HG02885 (cell line): Measurements from ENCODE around the gene ATF7IP.

Experiments used
- ATAC-seq: cut with Tn5 transposase; IDR thresholded peaks from one replicate; pipeline ENCODE4 v1.9.1; 2021; ENCODE audit warnings: mild to moderate bottlenecking; ENCODE audit not compliant: unreplicated experiment, poor library complexity

Gene ATF7IP

DNA sequence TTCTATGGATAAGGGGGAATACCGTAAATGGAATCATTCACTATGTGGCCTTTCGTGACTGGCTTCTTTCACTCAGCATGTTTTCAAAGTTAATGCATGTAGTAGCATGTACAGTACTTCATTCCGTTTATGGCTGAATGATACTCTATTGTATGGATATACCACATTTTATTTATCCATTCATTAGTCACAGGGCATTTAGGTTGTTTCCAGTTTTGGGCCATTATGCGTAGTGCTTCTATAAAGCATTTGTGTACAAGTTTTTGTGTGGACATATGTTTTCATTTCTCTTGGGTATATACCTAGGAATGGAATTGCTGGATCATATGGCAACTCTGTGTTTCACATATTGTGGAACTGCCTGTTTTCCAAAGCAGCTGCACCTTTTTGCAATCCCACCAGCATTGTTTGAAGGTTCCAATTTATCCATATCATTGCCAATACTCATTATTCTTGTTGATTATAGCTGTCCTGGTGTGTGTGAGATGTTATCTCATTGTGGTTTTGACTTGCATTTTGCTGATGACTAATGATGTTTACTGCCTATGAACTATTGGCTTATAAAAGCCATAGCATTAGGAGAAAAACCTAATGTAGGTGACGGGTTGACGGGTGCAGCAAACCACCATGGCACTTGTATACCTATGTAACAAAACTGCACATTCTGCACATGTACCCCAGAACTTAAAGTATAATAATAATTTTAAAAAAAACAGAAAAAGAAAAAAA is 45.5 kb downstream of the ATF7IP start:
- no peak for ATAC-seq

DNA sequence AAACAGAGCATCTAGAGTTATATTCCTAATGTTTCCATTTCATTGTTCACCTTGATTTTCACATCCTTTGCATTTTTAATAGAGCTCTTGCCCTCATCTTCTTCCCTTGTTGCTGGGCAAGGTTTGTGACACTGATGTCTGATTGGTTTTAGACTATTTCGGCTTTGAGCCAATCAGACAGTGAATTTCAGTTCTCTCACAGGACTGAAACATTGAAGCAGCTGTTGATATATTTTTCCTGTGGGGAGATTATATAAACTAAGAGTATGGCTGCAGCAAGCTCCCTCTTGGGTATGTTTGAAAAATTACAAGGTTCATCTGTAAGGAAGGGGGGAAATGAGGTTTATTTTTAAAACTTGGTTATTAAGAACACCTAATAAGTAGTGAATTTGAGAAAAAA is 51.2 kb downstream of the ATF7IP start:
- no peak for ATAC-seq

DNA sequence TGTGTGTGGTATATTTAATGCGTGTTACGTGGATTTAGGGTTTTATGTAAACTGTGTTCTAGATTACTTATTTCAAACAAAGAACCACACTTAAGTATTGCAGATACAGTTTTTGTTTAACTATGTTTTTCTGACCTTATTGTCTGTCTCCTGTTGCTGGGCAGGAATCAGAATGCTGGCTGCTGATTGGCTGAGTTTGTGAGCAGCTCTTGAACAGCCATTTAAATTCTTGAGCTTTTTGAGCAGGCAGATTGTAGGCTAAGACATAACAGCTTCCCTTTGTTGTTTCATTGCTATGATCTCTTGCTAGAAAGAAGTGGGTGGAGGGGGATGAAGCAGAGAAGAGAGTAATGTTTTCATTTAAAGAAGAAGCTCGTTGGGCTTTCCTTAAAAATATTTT is 52.2 kb downstream of the ATF7IP start:
- no peak for ATAC-seq

DNA sequence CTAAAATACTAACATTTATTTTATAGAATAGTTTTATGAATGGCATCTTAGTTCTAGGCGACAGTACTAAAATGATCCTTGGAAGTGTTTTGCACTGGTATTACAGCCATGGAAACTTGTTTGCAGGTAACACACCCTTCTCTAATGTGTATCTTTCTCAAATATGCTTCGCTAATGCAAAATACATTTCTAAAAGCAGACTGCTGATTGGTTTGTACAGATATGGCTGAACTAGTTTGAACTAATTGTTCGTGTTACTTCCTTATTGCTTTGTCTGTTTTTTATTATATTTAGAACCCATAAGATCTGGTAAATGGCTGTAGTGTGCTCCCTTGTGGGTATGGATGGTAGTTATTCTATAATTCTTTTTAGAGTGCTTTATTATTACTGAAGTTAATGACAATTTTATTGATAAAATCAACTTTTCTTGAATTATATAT is 53.0 kb downstream of the ATF7IP start:
- no peak for ATAC-seq

DNA sequence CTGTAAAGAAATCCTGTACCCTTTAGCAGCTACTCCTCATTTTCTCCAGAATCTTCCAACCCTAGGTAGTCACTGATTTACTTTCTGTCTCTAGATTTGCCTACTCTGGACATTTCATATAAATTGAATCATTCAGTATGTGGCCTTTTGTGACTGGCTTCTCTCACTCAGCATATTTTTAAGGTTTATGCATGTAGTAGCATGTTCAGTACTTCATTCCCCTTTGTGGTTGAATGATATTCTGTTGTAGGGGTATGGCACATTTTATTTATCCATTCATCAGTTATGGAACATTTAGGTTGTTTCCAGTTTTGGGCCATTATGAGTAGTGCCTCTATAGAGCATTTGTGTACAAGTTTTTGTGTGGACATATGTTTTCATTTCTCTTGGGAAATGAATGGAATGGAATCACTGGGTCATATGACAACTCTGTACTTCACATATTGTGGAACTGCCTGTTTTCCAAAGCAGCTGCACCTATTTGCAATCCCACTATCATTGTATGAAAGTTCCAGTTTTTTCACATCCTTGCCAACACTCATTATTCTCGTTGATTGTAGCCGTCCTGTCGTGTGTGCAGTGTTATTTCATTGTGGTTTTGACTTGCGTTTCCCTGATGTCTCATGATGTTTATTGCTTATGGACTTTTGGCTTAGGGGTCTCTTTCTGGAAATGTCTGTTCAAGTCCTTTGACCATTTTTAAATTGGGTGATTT is 57.2 kb downstream of the ATF7IP start:
- no peak for ATAC-seq

DNA sequence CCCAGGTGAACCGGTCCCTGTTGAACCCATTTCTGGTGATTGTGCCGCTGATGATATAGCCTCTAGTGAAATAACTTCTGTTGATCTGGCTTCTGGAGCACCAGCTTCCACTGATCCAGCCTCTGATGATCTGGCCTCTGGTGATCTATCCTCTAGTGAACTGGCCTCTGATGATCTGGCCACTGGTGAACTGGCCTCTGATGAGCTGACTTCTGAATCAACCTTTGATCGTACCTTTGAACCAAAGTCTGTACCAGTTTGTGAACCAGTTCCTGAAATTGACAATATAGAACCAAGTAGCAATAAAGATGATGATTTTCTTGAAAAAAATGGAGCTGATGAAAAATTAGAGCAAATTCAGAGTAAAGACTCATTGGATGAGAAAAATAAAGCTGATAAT is 59.1 kb downstream of the ATF7IP start:
- no peak for ATAC-seq

DNA sequence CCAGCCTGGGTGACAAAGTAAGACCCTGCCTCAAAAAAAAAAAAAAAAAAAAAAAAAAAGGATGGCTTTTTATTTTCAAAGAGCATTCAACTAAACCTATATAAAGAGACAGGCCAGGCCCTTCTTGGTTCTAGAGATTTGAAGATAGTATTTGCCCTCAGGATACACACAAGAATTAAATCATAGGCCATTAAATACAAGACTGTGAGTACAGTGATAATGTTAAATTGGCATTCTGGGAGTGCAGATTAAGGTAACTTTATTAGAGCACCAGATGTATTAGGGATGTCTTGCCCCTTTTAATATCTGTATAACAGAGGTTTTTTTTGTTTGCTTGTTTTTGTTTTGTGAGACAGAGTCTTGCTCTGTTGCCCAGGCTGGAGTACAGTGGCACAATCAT is 61.3 kb downstream of the ATF7IP start:
- no peak for ATAC-seq

DNA sequence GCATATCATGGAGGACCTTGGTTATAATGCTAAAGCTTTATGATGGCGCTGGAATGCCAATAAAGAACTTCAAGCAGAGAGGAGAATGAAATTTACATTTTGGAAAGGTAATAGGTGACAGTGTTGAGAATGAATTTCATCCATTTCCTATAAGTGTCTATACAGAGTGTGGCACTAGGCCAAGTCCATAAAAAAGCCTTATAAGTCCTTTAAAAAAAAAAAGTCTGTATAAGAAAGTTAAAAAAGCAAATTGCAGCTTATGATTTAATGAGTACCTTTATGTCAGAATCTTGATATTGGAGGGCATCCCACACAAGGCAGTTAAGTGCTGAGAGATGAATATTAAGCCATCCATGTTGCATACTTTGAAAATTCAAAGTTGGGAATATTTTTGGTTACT is 62.4 kb downstream of the ATF7IP start:
- ATAC-seq, result no peak

DNA sequence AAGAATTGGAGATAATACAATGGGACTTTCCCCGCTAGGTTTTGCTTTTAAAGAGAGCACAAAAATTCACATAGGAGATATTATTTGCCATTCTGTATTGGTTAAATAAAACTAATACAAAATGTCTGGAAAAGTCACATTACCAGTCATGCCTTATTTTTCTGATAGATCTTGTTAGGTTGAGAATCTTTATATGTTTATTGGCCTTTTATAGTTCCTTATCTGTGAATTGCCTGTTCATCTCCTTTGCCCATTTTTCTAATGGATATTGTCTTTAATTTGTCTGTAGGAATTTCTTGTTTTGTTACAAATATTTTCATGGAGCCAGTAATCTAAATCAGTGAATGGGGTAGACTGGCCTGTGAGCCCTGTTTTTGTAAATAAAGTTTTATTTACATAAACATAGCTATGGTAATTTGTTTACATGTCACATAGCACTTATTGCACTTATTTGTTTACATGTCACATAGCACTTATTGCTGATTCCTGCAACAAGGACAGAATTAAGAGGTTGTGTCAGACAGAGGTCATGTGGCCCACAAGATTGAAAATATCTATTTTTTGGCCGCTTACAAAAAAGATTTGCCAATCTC is 65.0 kb downstream of the ATF7IP start:
- ATAC-seq, result no peak

DNA sequence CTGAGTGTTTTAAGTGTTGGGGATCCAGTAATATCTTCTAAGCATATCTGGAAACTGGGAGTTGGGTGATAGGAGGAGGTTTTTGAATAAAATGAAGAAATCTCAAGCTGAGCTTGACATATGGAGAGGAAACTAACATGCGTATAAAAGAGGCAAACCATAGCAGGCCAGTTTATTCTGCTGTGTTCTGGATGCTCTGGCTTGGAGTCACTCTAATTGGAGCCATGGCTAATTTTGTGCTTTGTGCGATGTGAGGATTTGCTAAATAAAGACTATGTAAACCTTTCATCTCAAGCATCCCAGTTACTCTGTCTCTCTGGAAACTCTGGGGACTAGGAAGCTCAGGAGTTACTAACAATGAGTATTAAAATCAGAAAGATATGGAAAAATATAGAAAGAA is 66.5 kb downstream of the ATF7IP start:
- no peak for ATAC-seq

DNA sequence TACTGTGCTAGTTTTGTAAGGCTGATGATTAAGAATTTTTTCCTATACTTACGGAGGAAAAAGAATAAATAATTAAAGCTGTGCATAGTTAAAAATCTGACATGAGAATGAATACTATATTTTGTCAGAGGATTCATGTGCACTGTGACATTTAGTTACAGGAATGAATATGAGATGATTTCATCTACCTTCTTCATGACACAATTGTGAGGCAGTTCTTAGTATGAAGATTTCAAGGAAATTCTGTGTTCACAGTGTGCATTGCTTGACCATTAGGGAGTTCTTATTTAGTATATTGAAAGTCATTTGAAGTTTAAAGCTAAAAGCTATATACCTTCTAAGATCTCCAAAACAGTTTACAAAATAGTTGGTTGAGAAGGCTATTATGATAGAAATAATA is 70.1 kb downstream of the ATF7IP start:
- ATAC-seq, result no peak

DNA sequence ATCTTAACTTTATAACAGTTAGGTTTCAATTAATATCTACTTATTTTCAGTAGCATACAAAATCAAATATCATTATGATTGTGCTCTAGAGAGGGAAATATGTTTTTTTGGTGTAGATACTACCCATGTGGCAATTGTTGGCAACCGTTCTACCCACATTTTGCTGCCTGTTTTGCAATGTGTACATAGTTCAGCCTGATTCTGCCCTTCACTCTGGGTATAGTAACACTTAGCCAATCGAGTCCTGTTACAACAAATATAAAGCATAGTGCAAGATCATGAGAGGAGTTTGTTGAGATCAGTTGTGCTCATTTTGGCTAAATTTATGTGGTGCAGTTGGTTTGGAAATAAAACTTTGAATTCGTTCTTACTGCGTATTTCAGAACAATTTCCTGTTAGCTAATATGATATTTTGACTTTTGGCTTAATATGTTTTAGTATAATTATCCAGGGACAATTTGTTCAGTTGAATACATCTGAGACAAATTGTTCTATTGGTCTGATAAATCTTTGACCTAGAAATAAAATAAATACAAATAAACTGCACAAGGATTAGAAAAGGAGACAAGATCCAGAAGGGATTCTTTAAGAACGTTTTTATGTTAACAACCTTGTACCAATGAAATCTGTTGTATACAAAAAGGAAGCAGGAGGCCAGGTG is 76.9 kb downstream of the ATF7IP start:
- no peak for ATAC-seq

DNA sequence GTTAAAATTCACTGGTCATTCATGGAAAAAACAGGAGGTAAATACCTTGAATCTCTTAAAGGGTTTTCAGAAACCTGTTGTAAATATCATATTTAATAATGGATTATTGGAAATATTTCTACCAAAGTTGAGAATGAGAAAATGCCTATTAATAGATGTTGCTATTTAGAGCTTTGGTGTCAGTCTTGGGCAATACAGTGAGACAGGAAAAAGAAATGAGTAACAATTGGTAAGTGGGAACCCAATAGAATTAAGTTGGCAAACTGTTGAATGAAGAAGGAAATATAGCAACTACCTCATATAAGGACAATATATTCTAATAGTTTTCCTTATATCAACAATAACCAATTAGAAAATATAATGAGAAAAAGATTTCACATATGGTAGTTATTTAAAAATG is 78.0 kb downstream of the ATF7IP start:
- ATAC-seq, result no peak

DNA sequence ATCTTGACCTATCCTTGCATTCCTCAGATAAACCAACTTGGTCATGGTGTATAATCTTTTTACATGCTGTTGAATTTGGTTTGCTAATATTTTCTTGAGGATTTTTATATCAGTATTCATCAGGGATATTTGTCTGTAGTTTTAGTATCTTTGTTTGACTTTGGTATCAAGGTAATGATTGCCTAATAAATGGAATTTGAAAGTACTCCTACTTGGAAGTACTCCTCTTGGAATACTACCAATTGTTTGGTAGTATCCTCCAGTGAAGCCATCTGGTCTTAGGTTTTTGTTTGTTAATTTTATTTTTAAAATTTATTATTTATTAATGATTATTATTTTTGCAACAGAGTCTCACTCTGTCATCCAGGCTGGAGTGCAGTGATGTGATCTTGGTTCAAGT is 85.0 kb downstream of the ATF7IP start:
- ATAC-seq, result no peak

DNA sequence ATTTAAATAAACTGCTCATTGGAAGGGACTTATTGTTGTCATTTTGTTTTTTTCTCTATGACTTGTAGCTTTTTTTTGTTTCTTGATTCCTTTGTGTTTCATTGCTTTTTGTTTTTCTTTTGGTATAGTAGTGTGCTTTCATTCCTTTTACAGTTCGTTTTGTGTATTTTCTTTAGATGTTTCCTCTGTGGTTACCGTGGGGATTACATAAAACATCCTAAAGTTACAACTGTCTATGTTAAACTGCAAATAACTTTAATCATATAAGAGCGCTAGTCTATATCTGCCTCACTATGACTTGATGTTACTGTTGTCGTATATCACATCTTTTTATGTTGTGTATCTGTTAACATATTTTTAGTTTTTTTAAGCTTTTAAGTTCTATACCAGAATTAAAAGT is 86.9 kb downstream of the ATF7IP start:
- no peak for ATAC-seq

DNA sequence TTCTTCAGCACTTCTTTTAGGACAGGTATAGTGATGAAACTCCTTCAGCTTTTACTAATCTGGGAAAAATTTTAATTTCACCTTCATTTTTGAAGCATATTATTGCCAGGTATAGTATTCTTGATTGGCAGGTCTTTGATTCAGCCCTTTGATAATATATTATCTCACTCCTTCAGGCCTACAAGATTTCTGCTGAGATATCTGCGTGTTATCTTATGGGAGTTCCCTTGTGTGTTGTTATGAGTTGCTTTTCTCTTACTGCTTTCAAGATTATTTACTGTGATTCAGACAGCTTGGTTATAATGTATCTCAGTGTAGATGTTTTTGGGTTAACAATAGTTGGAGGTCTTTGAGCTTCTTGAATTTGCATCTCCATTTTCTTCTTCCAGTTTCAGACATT is 87.4 kb downstream of the ATF7IP start:
- ATAC-seq, result no peak

DNA sequence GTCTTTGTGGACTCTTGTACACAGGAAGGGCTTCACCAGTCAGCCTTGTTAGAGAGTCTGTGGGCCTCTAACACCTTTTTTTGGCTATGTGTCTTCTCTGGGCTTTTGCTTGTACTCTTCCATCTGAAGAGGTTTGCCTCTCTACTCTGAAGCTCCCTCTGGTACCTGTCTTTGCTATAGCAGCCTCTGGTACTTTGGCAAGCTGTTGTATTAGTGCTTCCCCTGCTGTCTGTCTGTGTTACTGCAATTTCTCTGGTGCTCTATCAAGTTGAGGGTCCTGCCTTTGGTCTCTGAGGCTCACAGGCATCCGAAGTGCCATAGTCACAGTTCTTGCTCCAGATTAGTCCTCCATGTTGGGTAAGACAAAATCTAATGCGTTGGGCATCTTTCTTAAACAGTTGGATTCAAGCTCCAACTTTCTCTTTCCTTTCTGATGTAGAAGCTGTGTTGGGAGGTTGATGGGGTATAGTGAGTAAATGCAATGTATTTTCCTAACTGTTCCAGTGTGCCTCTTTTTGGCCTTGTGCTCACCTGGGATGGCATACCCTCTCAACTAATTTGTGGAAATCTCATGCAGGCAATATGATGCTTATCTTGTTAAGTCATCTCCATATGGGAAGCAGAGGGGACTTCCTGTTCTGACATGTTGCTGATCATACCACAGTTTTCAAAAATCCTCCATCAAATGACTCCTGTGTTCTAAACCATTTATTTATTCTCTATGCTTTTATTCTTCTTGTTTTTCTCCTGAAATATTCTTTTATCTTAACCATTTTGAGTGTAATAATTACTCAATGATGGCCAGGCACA is 88.8 kb downstream of the ATF7IP start:
- ATAC-seq, result no peak

DNA sequence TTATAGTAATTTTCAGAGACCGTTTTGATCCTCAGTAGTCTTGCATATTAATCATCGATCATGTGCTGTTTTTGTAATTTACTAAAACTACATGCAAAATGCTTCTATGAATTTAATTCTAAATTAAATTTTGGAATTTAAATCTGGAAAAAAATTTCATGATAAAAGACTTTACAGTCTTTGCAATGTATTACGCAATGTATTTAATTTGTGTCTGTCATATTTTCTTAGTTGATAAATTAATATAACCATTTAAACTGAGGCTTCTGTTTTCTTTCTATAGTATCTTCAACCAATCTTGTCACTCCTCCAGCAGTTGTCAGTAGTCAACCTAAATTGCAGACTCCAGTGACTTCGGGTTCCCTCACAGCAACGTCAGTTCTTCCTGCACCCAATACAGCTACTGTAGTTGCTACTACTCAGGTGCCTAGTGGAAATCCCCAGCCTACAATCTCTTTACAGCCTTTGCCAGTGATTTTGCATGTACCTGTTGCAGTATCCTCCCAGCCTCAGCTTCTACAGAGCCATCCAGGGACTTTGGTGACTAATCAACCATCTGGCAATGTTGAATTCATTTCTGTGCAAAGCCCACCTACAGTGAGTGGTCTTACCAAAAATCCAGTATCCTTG is 94.8 kb downstream of the ATF7IP start:
- ATAC-seq, result no peak

DNA sequence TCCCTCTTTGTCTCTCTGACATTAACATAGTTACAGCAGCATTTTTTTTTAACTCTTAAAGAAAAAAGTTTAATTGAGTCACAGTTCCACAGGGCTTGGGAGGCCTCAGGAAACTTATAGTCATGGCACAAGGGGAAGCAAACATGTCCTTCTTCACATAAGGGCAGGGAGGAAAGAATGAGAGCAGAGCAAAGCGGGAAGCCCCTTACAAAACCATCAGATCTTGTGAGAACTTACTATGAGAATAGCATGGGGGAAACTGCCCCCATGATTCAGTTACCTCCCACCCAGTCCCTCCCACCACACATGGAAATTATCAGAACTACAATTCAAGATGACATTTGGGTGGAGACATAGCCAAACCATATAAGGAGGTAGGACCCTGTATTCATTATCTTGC is 106.0 kb downstream of the ATF7IP start:
- no peak for ATAC-seq

DNA sequence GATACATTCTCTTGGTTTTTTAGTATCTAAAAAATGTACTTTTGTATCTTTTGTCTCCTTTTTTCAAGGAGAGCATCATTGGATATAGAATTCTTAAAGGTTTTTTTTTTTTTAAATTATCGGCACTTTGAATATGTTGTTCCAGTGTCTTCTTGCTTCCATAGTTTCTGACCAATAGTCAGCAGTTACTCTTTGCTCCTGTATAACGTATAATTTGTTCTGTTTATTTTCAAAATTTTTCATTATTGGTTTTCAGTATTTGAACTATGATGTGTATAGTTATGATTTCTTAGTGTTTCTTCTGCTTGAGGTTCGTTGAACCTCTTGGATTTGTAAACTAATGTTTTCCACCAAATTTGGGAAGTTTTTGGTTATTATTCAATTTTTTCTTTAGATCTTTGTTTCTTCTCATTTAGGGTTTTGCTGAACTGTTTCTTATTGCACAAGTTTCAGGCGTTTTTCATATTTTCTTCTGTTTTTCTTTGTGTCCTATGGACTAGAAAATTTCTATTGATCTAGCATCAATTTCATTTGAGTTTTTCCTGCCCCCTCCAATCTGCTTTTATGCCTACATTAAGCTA is 108.3 kb downstream of the ATF7IP start:
- ATAC-seq, result no peak
